Activated CD8-positive, alpha-beta T cell treated with anti-CD3 and anti-CD28 coated beads for 36 hours (primary cell): ENCODE measurements around the gene SEC31B. TPM values are rescaled to one million over a fixed set of nuclear protein-coding genes. Genes with fewer than 3 reads are reported as not detected.
A peak's percentile ranks its signal among the peaks of the same experiment; 100 is the strongest.

Experiments
- ATAC-seq: fragments of 200-7000 bp; cut with Tn5 transposase; one replicate; pipeline ENCODE4 v1.10.0; 2021; ENCODE audit warnings: mild to moderate bottlenecking, moderate library complexity
- CTCF ChIA-PET: fragments of 350-600 bp; sonication (Branson Sonifier 250); formaldehyde crosslinking; loops from one replicate; lab custom pipeline; 2021; ENCODE audit warnings: antibody characterized with exemption; lab: Charles Lee
- POLR2A ChIA-PET: fragments of 350-600 bp; sonication (Branson Sonifier 250); formaldehyde crosslinking; loops from one replicate; lab custom pipeline; 2021; ENCODE audit warnings: antibody characterized with exemption; lab: Charles Lee
- DNase-seq: peaks from one replicate; pipeline ENCODE4 v3.0.0-alpha.2; 2020
- H3K27ac Mint-ChIP-seq: one replicate; pipeline ENCODE4 v1.8.0; 2021; ENCODE audit warnings: mild to moderate bottlenecking, mixed read lengths
- H3K27me3 Mint-ChIP-seq: one replicate; pipeline ENCODE4 v1.8.0; 2021; ENCODE audit warnings: mixed read lengths
- H3K36me3 Mint-ChIP-seq: one replicate; pipeline ENCODE4 v1.8.0; 2021; ENCODE audit warnings: low read depth, mixed read lengths
- H3K4me1 Mint-ChIP-seq: one replicate; pipeline ENCODE4 v1.8.0; 2021; ENCODE audit warnings: low read depth, mixed read lengths
- H3K4me3 Mint-ChIP-seq: one replicate; pipeline ENCODE4 v1.8.0; 2021; ENCODE audit warnings: mild to moderate bottlenecking, moderate library complexity, mixed read lengths
- H3K9me3 Mint-ChIP-seq: one replicate; pipeline ENCODE4 v1.8.0; 2021; ENCODE audit warnings: mixed read lengths
- intact Hi-C: fragments of 100-400 bp; cut with micrococcal nuclease; formaldehyde crosslinking; loops from one replicate; pipeline ENCODE4 v1.10.0; 2022
- total RNA-seq, 2 experiments: library from RNA; stranded (reverse); gene quantifications; one replicate each; pipeline ENCODE4 v1.2.3, GENCODE V29; 2021
- TF ChIP-seq, protein P1 (sequence below): fragments of 200-600 bp; IDR thresholded peaks from one replicate; pipeline ENCODE4 v1.8.0; 2022; ENCODE audit warnings: antibody characterized with exemption, mild to moderate bottlenecking

Gene SEC31B
- total RNA-seq, 2 experiments from 2014 or later, result 34.2 to 40.6 TPM

- Mint-ChIP-seq H3K36me3 (peaks cover 9% of the 10 kb centered on the region), H3K4me3 (no peak overlapping the region), H3K27ac (no peak overlapping the region), H3K27me3 (peaks cover 14% of the 10 kb centered on the region), H3K4me1 (peaks cover 10% of the 10 kb centered on the region), H3K9me3 (no peaks in the 10 kb centered on the region)
- ChIA-PET POLR2A (interaction anchor here (1.0 to 6.0 kb wide), 4 partner anchors 10 to 42 kb away, joined by 3 to 56 read pairs (median 31); no protein-coding TSS in a partner anchor), CTCF (interaction anchor here (0.8 to 10.4 kb wide), 17 partner anchors 11 to 157 kb away, joined by 3 to 185 read pairs (median 10); partner anchors contain the start of genes SCD and SEC31B)
- intact Hi-C loops, result loop anchor here (5.0 kb wide), 1 partner anchor 33 kb away; the partner anchor contains the start of gene SEC31B
- TF ChIP-seq, protein P1, sequence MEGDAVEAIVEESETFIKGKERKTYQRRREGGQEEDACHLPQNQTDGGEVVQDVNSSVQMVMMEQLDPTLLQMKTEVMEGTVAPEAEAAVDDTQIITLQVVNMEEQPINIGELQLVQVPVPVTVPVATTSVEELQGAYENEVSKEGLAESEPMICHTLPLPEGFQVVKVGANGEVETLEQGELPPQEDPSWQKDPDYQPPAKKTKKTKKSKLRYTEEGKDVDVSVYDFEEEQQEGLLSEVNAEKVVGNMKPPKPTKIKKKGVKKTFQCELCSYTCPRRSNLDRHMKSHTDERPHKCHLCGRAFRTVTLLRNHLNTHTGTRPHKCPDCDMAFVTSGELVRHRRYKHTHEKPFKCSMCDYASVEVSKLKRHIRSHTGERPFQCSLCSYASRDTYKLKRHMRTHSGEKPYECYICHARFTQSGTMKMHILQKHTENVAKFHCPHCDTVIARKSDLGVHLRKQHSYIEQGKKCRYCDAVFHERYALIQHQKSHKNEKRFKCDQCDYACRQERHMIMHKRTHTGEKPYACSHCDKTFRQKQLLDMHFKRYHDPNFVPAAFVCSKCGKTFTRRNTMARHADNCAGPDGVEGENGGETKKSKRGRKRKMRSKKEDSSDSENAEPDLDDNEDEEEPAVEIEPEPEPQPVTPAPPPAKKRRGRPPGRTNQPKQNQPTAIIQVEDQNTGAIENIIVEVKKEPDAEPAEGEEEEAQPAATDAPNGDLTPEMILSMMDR, result no peak
- DNase-seq, result no peak
- ATAC-seq, result no peak
Measured at GRCh38 chr10:100483876-100484666, 35.6 kb downstream of the SEC31B start.

DNA sequence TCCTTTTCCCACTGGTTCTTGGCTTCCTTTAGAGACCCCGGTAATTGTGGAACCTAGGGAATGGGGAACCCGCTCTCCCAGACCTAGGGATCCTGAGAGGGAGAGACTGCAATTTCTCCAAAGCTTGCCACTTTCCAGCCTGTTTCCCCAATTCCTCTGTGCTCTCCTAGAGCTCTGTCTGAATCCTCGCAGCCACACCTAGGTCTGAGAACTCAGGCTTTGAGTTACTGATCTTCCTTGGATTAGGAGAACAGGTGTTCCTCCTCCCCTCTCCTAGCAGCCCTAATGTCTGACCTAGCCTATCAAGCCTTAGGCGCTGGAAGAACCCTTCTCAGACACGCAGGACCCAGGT, 36.9 kb downstream of the SEC31B start:
- DNase-seq (no peak), ATAC-seq (no peak)
- H3K4me1 Mint-ChIP-seq, result peaks cover 10% of the 10 kb centered on the region
- no peak overlapping the region for H3K27ac Mint-ChIP-seq
- peak overlapping the region; percentile 77 for H3K4me3 Mint-ChIP-seq
- CTCF ChIA-PET, result interaction anchor here (0.7 to 10.4 kb wide), 36 partner anchors 10 to 549 kb away, joined by 3 to 185 read pairs (median 4); partner anchors contain the start of genes HIF1AN, SCD and SEC31B
- TF ChIP-seq, protein P1, result peak; percentile 66
- H3K36me3 Mint-ChIP-seq, result peaks cover 3% of the 10 kb centered on the region
- no peaks in the 10 kb centered on the region for H3K9me3 Mint-ChIP-seq
- intact Hi-C loops, result loop anchor here (5.0 kb wide), 1 partner anchor 34 kb away; the partner anchor contains the start of gene SEC31B
- POLR2A ChIA-PET, result interaction anchor here (0.6 to 6.0 kb wide), 9 partner anchors 11 to 131 kb away, joined by 3 to 56 read pairs (median 4); partner anchors contain the start of gene SEC31B
- peaks cover 18% of the 10 kb centered on the region for H3K27me3 Mint-ChIP-seq

DNA sequence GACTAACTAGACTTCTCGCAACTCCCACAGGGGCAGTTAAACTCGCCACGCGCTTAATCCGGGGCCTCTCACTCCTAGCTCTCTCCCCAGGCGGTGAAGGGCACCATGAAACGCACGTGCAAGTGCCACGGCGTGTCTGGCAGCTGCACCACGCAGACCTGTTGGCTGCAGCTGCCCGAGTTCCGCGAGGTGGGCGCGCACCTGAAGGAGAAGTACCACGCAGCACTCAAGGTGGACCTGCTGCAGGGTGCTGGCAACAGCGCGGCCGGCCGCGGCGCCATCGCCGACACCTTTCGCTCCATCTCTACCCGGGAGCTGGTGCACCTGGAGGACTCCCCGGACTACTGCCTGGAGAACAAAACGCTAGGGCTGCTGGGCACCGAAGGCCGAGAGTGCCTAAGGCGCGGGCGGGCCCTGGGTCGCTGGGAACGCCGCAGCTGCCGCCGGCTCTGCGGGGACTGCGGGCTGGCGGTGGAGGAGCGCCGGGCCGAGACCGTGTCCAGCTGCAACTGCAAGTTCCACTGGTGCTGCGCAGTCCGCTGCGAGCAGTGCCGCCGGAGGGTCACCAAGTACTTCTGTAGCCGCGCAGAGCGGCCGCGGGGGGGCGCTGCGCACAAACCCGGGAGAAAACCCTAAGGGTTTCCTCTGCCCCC, 37.4 kb downstream of the SEC31B start:
- no peaks in the 10 kb centered on the region for H3K9me3 Mint-ChIP-seq
- H3K4me1 Mint-ChIP-seq, result peaks cover 10% of the 10 kb centered on the region
- ChIA-PET POLR2A (interaction anchor here (1.0 to 6.0 kb wide), 8 partner anchors 12 to 88 kb away, joined by 3 to 56 read pairs (median 6); partner anchors contain the start of gene SEC31B), CTCF (interaction anchor here (0.7 to 10.4 kb wide), 39 partner anchors 9 to 550 kb away, joined by 3 to 185 read pairs (median 4); partner anchors contain the start of genes HIF1AN, SCD, SEC31B and WNT8B)
- intact Hi-C loops, result loop anchor here (5.0 kb wide), 1 partner anchor 35 kb away; the partner anchor contains the start of gene SEC31B
- H3K36me3 Mint-ChIP-seq, result peaks cover 3% of the 10 kb centered on the region
- TF ChIP-seq, protein P1, result peak; percentile 97
- ATAC-seq (peak; percentile 63), DNase-seq (peak; percentile 76)
- H3K4me3 Mint-ChIP-seq, result peak overlapping the region; percentile 77
- peaks cover 18% of the 10 kb centered on the region for H3K27me3 Mint-ChIP-seq
- H3K27ac Mint-ChIP-seq, result no peak overlapping the region

- TF ChIP-seq, protein P1, result no peak
- intact Hi-C loops, result loop anchor here (5.0 kb wide), 1 partner anchor 36 kb away; the partner anchor contains the start of gene SEC31B
- Mint-ChIP-seq H3K27me3 (peaks cover 18% of the 10 kb centered on the region), H3K27ac (no peak overlapping the region), H3K4me1 (peaks cover 10% of the 10 kb centered on the region), H3K4me3 (peak overlapping the region; percentile 77), H3K36me3 (no peaks in the 10 kb centered on the region), H3K9me3 (no peaks in the 10 kb centered on the region)
- ChIA-PET POLR2A (interaction anchor here (0.6 to 6.0 kb wide), 11 partner anchors 13 to 109 kb away, joined by 3 to 56 read pairs (median 4); partner anchors contain the start of gene SEC31B), CTCF (interaction anchor here (0.7 to 10.4 kb wide), 31 partner anchors 8 to 550 kb away, joined by 3 to 185 read pairs (median 5); partner anchors contain the start of genes HIF1AN, SEC31B and WNT8B)
- ATAC-seq, result peak; percentile 98
- peak; percentile 96 for DNase-seq
Measured at GRCh38 chr10:100481462-100482081, 38.1 kb downstream of the SEC31B start.
